ENCODE results near the gene FKBP9.
"Not testable (repeated sequence)": the region's sequence is repeated elsewhere in the genome, so short reads cannot be mapped to it uniquely, and the experiment has no call there.

Gene FKBP9

GRCh38 chr7:32948202-32948601, 9.0 kb upstream of the FKBP9 start:
- DNase-seq (ENCODE audit: low read depth in 3 of 3), result no peak

DNA sequence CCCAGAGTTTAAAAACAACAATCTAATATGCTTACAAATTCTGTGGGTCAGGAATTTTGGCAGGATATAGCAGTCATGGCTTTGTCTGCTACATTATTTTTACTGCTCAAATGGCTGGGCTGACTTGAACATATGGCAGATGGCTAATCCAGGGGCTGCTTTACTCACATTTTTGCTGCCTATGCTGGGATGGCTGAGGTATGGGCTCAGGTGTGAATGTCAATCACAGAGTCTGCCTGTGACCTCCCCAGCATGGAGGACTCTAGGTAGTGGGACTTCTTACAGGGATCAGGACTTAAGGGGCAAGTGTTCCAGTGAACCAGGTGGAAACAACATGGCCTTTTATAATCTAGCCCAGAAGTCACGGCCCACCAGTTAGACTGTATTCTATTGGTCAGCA, 4.4 kb upstream of the FKBP9 start:
- no peak for DNase-seq (ENCODE audit: low read depth in 3 of 3)

DNA sequence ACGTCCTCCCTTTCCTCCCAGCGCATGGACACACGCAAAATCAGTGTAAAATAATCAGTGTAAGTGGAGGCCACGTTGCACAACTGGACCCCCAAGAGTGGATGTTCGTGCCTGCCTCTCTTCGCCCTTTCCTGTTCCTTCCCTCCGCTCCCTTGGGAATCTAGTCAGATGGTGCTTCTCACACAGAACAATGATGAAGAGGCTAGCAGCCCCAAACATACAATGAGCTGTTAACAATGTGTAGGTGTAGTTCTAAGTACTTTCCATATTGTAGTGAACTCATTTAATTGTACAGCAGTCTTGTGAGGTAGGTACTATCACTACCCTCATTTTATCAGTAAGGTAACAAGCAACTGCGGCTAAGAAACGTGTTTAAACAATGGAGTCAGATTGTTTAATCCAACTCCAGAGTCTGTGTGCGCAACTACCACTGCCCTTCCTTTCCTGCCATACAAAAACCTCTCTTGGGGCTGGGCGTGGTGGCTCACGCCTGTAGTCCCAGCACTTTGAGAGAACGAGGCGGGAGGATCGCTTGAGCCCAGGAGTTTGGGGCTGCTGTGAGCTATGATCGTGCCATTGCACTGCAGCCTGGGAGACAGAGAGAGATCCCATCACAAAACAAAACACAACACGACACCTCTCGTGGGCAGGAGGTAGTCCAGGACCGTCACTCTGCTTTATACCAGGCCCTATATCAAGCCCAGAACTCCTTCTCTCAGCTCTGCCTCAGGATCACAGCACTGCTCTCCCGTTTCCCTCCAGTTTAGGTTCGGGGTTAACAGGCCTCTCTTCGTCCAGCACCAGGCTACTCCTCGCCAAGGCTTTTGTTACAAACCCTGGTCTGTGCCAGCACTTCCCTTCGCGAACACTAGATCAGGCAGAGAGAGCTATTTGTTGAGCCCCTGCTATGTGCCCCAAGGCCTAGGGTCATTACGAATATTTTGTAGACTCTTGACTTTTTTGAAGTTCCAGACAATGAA, 1.1 kb downstream of the FKBP9 start:
- DNase-seq (ENCODE audit: low read depth in 3 of 3), result no peak

DNA sequence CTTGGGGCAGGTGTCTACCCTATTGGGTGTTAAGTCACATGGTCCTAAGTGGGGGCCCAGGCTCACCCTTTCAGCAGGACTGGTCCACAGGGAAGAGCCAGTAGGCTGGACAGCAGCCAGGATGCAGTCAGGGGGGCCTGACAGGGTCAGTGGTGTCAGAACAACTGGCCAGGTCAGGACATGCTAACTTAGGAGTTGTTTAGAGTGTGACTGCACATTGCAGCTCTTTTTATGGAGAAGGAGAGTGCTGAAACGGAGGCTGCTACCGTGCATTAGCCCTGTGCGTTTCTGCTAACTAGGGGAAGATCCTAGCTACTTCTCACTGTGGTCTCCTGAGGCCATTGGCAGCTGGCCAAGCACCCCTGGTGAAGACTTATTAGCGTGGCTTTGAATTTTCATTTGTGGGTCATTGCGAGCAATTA, 6.7 kb downstream of the FKBP9 start:
- DNase-seq (ENCODE audit: low read depth in 3 of 3), result not testable (repeated sequence)

DNA sequence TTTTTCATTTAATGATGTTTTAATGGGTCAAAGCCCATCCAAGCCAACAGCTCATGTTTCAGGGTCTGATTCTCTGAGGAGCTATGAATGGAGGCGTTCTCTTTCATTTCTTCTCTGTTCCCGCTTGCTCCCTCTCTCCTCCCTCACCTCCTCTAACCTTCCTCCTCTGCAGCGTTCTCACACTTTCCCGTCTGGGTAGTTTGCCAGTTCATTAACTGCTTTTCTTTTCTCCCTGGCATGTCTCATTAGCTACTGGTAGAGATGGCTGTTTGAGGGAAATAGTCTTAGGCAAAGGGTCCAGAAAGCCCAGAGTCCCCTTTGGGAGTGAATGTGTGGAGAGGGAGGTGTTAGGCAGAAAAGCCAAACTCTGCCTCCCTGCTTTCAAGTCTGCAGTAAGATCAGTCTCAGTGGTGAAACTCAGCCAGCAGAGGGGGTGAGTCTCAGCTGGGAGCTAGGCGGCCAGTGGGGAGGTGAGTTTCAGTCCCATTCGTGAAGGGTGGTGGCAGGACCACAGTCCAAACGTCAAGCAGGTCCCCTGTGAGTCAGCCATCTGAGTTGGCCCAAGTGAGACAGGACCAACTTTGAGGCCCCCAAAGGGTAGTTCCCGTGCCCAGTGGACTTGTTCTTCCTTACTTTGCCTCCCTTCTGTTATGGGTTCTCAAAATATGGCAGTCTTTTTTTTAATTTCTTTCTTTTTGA, 7.4 kb downstream of the FKBP9 start:
- DNase-seq (ENCODE audit: low read depth in 3 of 3), result not testable (repeated sequence)

- not testable (repeated sequence) for DNase-seq (ENCODE audit: low read depth in 3 of 3)
Measured at GRCh38 chr7:32966489-32967267, 9.4 kb downstream of the FKBP9 start.

DNA sequence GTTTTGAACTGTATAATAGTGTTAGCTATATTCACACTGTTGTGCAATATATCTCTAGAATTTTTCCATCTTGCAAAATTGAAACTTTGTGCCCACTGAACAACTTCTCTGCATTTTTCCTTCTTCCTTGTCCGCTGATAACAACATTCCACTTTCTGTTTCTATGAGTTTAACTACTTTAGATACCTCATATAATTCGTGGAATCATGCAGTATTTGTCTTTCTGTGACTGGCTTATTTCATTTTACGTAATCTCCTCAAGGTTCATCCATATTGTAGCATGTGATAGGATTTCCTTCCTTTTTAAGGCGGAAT, 10.0 kb downstream of the FKBP9 start:
- DNase-seq (ENCODE audit: low read depth in 3 of 3), result not testable (repeated sequence)

DNA sequence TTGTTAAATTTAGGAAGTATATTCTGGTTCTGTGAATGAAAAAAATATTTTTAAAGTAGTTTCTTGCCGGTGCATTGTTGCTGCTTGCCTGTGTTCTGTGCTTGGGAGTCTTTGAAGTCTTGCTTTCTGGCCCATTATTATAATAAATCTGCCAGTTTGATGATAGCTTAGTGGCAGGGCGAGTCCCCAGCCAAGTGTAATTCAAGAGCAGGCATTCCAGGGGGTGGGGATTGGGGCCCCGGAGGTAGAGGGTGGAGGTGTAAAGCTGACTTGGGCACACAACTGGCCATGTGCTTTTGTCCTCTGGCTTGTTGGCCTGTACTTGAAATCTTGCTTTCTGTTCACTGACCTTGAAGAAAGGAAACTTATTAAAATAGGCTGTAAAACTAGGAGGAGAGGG, 14.7 kb downstream of the FKBP9 start:
- DNase-seq (ENCODE audit: low read depth in 3 of 3), result not testable (repeated sequence)

DNA sequence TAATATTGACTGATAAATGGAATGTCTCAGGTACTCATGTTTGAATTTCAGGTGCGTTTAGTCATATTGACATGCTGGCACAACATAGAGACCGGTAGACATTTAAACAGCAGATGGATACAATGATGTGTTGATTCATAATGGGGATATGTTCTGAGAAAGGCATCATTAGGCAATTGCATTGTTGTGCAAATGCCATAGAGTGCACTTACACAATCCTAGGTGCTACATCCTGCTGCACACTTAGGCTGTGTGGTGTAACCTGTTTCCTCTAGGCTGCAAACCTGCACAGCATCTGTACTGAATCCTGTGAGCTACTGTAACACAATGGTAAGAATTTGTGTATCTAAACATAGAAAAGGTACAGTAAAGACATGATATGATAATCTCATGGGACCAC, 19.9 kb downstream of the FKBP9 start:
- DNase-seq (ENCODE audit: low read depth in 3 of 3), result not testable (repeated sequence)

DNA sequence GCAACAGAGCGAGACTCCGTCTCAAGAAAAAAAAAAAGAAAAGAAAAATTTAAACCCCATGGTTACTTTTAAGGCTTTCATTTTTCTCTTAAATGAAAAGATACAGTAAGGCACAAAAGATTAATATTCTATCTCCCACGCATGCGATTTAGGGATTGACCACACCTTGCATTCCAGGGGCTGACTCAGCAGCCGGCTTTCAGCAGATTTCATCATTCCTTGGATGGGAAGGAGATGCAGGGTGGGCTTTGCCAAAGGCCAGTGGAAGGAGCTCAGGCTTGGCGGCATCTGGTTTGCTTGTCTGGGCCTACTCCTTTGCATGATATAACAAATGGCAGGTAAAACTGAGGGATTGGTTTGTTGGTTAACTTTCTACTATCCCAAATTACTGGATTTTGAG, 22.0 kb downstream of the FKBP9 start:
- DNase-seq (ENCODE audit: low read depth in 3 of 3), result not testable (repeated sequence)

DNA sequence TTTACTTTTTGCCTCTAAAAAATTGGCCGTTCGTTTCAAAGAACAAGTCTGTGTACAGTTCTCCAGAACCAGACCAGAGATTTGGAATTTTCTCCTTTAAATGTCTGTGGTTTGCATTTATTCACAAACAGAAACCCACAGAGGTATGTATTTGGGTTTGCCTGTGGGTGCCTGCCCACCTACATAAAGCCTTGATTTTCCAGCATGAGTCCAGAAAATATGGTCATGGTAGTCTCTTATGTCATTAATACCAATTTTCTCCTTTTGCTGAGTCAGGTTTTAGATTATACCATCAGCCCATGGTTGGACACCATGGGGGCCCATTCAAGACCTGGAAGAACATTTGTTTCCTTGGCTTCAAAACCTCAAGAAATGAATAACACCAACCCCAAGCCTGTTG, 22.7 kb downstream of the FKBP9 start:
- not testable (repeated sequence) for DNase-seq (ENCODE audit: low read depth in 3 of 3)

- DNase-seq (ENCODE audit: low read depth in 3 of 3), result not testable (repeated sequence)
Measured at GRCh38 chr7:32988148-32988547, 30.9 kb downstream of the FKBP9 start.

GRCh38 chr7:32991068-32991585, 33.9 kb downstream of the FKBP9 start:
- DNase-seq (ENCODE audit: low read depth in 3 of 3), result not testable (repeated sequence)

GRCh38 chr7:32991975-32992700, 34.9 kb downstream of the FKBP9 start:
- DNase-seq (ENCODE audit: low read depth in 3 of 3), result not testable (repeated sequence)

DNA sequence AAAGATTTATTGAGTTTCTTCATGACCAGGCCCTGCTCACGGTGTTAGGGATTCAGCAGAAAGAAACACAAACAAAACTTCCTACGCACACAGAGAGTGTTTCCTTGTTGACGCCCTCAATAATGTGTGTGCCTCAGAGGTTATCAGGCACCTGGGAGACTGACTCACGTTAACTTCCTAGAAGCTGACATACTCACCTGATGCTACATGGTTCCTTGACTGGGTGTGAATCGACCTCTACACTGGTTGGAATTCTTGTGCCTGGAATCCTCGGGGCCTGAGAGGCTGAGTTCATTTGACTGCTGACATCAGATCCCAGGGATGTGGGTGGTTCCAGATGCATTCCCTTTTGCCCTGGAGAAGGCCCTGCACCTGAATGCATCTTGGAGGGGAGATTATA, 35.5 kb downstream of the FKBP9 start:
- DNase-seq (ENCODE audit: low read depth in 3 of 3), result not testable (repeated sequence)

DNA sequence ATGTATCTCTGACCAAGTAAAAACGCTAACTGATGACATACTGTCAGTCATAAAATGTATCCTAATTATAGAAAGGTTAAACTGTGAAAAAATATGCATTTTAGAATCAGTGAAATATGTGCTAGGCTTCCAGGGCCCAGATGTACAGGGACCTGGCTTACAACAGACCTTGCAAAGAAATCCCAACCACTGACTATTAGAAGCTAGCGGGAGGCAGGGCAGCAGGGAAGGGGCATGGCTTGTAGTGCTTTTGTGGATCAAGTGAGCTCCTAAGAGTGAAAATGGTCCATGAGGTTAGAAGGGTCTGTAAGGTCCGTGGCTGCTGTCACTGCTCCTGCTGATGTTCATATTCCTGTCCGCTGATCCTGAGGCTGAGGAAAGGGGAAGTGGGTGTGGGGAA, 40.7 kb downstream of the FKBP9 start:
- not testable (repeated sequence) for DNase-seq (ENCODE audit: low read depth in 3 of 3)

GRCh38 chr7:32998361-32999171, 41.3 kb downstream of the FKBP9 start:
- not testable (repeated sequence) for DNase-seq (ENCODE audit: low read depth in 3 of 3)

DNA sequence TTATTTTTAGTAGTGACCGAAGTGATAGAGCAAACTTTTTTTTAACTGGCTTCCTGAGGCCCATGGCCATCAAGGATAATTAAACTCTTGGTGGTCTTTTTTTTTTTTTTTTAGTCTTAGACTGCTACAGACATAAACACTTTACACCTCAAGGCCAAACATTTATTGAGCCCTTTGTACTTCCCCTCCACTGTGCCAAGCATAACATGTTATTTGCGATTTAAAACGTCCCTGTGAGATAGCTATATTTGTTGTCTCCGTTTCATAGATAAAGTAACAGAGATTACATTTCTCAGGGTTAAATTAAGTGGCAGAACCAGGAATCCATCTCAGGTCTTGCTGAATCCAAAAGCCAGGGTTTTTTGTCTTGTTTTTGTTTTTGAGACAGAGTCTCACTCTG, 42.1 kb downstream of the FKBP9 start:
- not testable (repeated sequence) for DNase-seq (ENCODE audit: low read depth in 3 of 3)

DNA sequence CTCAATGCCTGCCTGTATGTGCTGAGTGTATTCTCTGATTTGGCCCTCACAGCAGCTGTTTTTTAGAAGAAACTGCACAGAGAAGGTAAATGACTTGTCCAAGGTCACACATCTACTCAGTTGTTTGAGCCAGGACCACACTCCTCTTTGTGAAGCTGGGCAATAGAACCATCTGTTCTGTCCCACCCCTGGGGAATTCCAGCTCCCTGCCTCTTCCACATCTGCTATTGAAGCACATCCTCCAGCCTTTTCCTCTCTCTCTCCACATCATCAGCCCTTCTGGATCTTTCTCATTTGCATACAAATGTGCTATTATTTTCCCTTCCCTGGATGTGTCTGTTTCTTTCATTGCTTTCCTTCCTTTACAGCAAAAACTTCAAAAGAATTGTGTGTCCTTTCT, 45.9 kb downstream of the FKBP9 start:
- not testable (repeated sequence) for DNase-seq (ENCODE audit: low read depth in 3 of 3)

- DNase-seq (ENCODE audit: low read depth in 3 of 3), result not testable (repeated sequence)
Measured at GRCh38 chr7:33004104-33004616, 46.9 kb downstream of the FKBP9 start.
